GM12891 (cell line): Measurements from ENCODE around the gene ALPK3. TPM values are rescaled to one million over a fixed set of nuclear protein-coding genes. Genes with fewer than 3 reads are reported as not detected.

ENCODE experiments used
- DNase-seq: peaks from one replicate; pipeline ENCODE4 v3.0.0; 2011; ENCODE audit warnings: low spot score; ENCODE audit not compliant: insufficient read length
- FAIRE-seq: peaks from 2 replicates; lab custom pipeline; 2011; peaks lifted over from hg19 to GRCh38; lab: Jason Lieb, UNC
- PAX5 ChIP-seq: IDR thresholded peaks from 2 replicates; pipeline ENCODE4 v1.6.1; 2011; ENCODE audit warnings: low read length, moderate library complexity, mild to moderate bottlenecking; ENCODE audit not compliant: insufficient read depth, severe bottlenecking
- POLR2A ChIP-seq: IDR thresholded peaks from 2 replicates; pipeline ENCODE4 v1.6.1; 2011; ENCODE audit warnings: low read depth, low read length, control low read depth
- POLR2AphosphoS5 ChIP-seq: IDR thresholded peaks from 2 replicates; pipeline ENCODE4 v1.6.1; 2011; ENCODE audit warnings: low read depth, low read length, control low read depth
- POU2F2 ChIP-seq: IDR thresholded peaks from 2 replicates; pipeline ENCODE4 v1.6.1; 2011; ENCODE audit warnings: low read depth, mild to moderate bottlenecking, control low read depth, low read length, moderate library complexity
- SPI1 ChIP-seq: IDR thresholded peaks from 2 replicates; pipeline ENCODE4 v1.6.1; 2011; ENCODE audit warnings: low read depth, low read length, control low read depth
- TAF1 ChIP-seq: IDR thresholded peaks from 2 replicates; pipeline ENCODE4 v1.6.1; 2011; ENCODE audit warnings: low read depth, low read length, control low read depth
- polyA plus RNA-seq: library from polyadenylated mRNA; unstranded; fragments of >200 nt; gene quantifications from one replicate; pipeline ENCODE4 v1.2.1, GENCODE V29; 2012; ENCODE audit warnings: low read depth, missing spikeins, inconsistent platforms; ENCODE audit not compliant: missing spikeins

The ALPK3 gene
- 0.03 TPM for polyA plus RNA-seq

- no peak for TF ChIP-seq TAF1
- no peak for TF ChIP-seq POU2F2
- TF ChIP-seq POLR2AphosphoS5 = no peak
- TF ChIP-seq PAX5 = no peak
- TF ChIP-seq POLR2A = no peak
- TF ChIP-seq SPI1 = no peak
- FAIRE-seq (no peak), DNase-seq (no peak)
These were observed at the start of gene ALPK3 for GRCh38 chr15:84816694-84817465. ALPK3 (plus strand) TSS chr15:84817356; CDS start chr15:84817453, 97 bp downstream.

DNA sequence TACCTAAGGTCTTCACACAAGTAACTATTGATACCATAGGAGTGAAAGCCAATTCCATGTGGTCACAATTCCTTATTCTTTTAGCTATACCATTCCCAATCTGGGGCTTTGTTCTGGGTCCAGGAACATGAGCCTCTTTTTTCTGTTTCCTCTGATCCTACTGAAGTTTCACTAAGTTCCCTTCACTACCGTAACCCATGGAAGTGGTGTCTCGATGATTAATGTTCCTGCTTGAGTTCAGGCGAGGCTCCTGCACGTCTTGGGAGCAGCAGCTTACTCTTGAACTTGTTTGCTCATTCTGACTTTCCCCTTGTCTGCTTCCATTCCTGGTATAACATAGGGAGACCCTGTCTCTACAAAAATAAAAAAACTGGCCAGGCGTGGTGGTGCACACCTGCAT is 45.1 kb upstream of the ALPK3 start:
- FAIRE-seq = no peak
- no peak for TF ChIP-seq TAF1
- TF ChIP-seq POU2F2 = no peak
- TF ChIP-seq PAX5 = no peak
- no peak for TF ChIP-seq POLR2A
- no peak for TF ChIP-seq POLR2AphosphoS5
- no peak for TF ChIP-seq SPI1
- no peak for DNase-seq

GRCh38 chr15:84772467-84772866 is 44.7 kb upstream of the ALPK3 start:
- no peak for FAIRE-seq
- no peak for DNase-seq
- TF ChIP-seq SPI1 (no peak), POLR2A (no peak), TAF1 (no peak), PAX5 (no peak), POU2F2 (no peak), POLR2AphosphoS5 (no peak)

GRCh38 chr15:84773716-84774115 is 43.4 kb upstream of the ALPK3 start:
- TF ChIP-seq PAX5 (no peak), POU2F2 (no peak), TAF1 (no peak), SPI1 (no peak), POLR2AphosphoS5 (no peak), POLR2A (no peak)
- FAIRE-seq = no peak
- DNase-seq = no peak

- no peak for TF ChIP-seq POU2F2
- TF ChIP-seq POLR2A = no peak
- TF ChIP-seq SPI1 = no peak
- TF ChIP-seq PAX5 = no peak
- no peak for TF ChIP-seq TAF1
- no peak for TF ChIP-seq POLR2AphosphoS5
- DNase-seq = no peak
- FAIRE-seq = no peak
These were observed 41.2 kb upstream of the ALPK3 start for GRCh38 chr15:84775867-84776449.

DNA sequence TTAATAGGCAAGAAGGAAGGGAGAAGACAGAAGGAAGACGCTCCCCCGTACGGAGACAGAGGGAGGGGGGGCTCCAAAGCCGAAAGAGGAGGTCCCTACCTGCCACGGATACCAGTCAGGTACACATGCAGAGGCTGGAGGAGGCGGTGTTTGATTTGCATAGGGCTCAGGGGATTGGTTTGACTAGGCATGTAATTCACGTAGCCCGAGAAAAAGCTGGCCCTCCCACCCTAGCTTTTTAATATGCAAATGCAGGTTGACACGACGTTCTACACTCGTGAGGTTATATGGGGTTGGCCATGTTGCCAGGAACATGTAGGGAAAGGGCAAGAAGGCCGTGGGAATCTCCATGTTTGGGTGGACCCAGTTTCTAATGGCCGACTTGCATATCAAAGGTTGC is 39.0 kb upstream of the ALPK3 start:
- no peak for TF ChIP-seq PAX5
- TF ChIP-seq SPI1 = no peak
- no peak for TF ChIP-seq POLR2A
- no peak for TF ChIP-seq TAF1
- TF ChIP-seq POU2F2 = no peak
- no peak for TF ChIP-seq POLR2AphosphoS5
- FAIRE-seq (no peak), DNase-seq (no peak)

DNA sequence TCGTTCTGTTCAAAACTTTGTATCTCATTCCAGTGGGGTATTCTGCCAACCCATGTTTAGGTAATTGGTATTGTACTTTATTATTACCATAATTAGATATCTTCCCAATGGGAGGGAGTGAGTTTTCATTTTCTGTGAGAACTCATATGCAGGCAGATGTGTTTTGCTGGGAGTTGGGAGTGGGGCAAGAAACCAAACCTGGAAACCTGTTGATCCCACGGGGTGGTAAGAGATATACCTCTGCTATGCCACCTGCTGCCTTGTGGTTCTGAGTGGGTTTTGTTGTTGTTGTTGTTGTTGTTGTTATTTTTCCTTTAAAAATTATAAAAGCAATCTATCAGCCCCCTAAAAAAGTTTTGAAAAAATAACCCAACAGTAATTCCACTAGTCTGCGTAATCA is 36.7 kb upstream of the ALPK3 start:
- no peak for DNase-seq
- no peak for FAIRE-seq
- TF ChIP-seq SPI1 (no peak), POU2F2 (no peak), PAX5 (no peak)

DNA sequence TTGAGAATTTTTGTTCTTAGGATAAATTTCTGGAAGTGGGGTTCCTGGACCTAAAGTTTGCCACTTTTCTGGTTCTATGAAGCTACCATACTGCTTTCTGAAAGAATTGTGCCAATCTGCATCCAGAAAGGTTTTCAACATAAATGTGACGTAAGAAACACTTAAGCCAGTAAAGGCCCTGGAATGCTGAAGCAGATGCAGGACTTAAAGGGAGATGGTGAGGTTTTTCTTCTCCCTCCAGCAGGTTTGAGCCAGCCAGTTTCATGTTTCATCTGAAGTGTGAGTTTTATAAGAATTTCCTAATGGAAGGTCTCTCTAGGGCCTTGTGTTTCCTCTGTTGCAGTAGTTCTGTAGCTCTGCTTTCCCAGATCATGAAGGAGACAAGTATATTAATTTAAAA is 35.7 kb upstream of the ALPK3 start:
- no peak for DNase-seq
- no peak for FAIRE-seq
- no peak for TF ChIP-seq PAX5
- TF ChIP-seq TAF1 = no peak

GRCh38 chr15:84782346-84782745 is 34.8 kb upstream of the ALPK3 start:
- FAIRE-seq (no peak), DNase-seq (no peak)
- no peak for TF ChIP-seq SPI1
- no peak for TF ChIP-seq POU2F2
- TF ChIP-seq TAF1 = no peak
- TF ChIP-seq POLR2A = no peak
- no peak for TF ChIP-seq POLR2AphosphoS5
- no peak for TF ChIP-seq PAX5
